Measurements from ENCODE around the gene ZNF692.

DNA sequence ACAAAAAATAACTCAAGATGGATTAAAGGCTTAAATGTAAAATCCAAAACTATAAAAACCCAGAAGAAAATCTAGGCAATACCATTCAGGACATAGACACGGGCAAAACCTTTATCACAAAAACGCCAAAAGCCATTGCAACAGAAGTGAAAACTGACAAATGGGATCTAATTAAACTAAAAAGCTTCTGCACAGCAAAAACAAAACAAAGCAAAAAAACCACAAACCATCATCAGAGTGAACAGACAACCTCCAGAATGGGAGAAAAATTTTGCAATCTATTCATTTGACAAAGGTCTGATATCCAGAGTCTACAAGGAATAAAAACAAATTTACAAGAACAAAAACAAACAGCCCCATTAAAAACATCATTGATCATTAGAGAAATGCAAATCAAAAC, 42.7 kb upstream of the ZNF692 start:
- TF ChIP-seq POLR2A (IDR thresholded peaks at IDR 0.05) = no peak
- TF ChIP-seq, protein P1, sequence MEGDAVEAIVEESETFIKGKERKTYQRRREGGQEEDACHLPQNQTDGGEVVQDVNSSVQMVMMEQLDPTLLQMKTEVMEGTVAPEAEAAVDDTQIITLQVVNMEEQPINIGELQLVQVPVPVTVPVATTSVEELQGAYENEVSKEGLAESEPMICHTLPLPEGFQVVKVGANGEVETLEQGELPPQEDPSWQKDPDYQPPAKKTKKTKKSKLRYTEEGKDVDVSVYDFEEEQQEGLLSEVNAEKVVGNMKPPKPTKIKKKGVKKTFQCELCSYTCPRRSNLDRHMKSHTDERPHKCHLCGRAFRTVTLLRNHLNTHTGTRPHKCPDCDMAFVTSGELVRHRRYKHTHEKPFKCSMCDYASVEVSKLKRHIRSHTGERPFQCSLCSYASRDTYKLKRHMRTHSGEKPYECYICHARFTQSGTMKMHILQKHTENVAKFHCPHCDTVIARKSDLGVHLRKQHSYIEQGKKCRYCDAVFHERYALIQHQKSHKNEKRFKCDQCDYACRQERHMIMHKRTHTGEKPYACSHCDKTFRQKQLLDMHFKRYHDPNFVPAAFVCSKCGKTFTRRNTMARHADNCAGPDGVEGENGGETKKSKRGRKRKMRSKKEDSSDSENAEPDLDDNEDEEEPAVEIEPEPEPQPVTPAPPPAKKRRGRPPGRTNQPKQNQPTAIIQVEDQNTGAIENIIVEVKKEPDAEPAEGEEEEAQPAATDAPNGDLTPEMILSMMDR (IDR thresholded peaks at IDR 0.05) = no peak
